ENCODE measurements around the gene KCNN2.
"Not testable (repeated sequence)": the region's sequence is repeated elsewhere in the genome, so short reads cannot be mapped to it uniquely, and the experiment has no call there.

Gene KCNN2

GRCh38 chr5:114419959-114420358 lies 58.1 kb downstream of the KCNN2 start:
- peak; percentile 57 for DNase-seq (ENCODE audit: low spot score)

DNA sequence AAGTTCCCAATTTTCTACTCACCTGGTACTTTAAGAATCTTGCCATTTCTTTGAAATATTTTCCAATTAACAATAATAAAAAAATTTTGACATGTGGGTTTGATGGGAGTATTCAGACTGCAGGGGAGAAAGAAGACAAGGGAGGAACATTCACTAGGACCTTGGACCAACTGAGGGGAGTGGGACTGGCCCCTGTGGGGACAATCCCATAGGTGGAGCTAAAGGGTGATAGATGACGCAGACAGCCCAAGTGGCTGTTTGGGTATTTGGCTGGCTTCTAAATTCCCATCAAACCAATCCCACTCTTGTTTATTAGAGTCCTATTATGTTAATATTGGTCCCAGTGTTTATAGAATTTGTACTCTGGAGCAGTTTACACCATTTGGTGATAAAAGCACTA lies 65.3 kb downstream of the KCNN2 start:
- no peak for DNase-seq (ENCODE audit: low spot score)

DNA sequence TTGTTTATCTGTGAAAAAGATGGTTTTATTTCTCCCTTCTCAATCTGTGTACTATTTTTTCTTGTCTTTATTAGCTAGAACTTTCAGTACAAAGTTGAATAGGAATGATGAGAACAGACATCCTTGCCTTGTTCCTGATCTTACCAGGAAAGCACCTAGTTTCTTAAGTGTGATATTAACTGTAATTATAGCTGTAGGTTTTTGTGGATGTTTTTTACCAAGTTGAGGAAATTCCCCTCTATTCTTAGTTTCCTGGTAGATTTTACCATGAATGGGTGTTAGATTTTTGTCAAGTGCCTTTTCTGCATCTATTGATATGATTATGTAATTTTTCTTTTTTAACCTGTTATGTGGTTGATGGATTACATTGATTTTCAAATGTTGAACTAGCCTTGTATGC lies 68.7 kb downstream of the KCNN2 start:
- no peak for DNase-seq (ENCODE audit: low spot score)

DNA sequence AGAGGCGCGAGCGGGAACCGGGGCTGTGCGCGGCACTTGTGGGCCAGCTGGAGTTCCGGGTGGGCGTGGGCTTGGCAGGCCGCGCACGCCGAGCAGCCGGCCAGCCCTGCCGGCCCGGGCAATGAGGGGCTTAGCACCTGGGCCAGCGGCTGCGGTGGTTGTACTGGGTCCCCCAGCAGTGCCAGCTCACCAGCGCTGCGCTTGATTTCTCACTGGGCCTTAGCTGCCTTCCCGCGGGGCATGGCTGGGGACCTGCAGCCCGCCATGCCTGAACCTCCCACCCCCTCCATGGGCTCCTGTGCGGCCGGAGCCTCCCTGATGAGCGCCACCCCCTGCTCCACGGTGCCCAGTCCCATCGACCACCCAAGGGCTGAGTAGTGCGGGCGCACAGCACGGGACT lies 70.8 kb downstream of the KCNN2 start:
- DNase-seq (ENCODE audit: low spot score), result not testable (repeated sequence)

- peak; percentile 79 for DNase-seq (ENCODE audit: low spot score)
These were observed 72.7 kb downstream of the KCNN2 start for GRCh38 chr5:114434396-114435219.

DNA sequence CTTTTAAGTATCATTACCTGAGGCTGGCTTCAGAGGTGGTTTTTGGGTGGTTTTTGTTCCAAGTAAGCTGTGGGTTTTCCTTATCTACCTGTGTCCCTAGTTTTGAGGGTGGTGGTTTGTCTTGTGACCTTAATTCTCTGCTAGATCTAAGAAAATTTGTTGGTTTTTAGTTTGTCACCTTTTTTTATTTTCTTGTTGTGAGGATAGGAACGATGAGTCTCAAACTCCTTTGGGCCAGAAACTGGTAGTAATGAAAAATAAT lies 73.3 kb downstream of the KCNN2 start:
- no peak for DNase-seq (ENCODE audit: low spot score)

DNA sequence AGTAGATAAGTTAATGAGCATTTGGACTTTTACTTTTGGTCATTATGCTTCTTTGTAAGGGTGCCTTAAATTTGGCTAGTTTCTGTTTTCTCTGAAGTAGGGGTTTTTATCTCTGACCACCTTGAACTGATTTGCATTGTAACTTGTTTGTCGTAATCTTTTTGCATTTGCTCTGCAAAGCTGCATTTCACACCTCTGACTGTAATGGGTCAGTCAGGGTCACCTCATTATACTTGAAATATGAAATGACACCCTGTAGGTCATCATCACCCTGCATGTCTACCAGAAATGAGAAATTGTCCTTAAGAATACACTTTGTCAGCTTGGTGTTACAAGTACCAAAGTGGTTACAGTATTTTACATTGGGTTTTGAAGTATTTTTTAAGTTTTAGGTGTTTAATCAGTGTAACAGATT lies 74.0 kb downstream of the KCNN2 start:
- no peak for DNase-seq (ENCODE audit: low spot score)

DNA sequence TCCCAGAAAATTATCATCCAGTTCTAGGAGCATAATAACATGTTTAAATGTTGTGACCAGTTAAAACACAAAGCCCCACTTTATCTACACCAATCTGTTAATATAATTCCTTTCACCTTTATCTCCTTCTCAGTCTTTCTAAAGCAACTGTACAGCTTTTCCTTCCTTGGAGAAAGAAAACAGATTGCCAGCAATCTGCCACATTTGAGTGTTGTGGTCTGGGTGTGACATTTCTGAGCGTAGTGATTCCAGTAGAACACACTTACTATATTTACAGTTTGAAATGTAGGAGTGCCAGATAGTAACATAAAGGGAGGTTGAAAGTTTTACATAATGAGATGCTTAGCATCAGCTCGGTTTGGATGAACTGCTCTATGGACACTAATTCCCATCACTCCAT lies 76.1 kb downstream of the KCNN2 start:
- DNase-seq (ENCODE audit: low spot score), result no peak

- DNase-seq (ENCODE audit: low spot score), result no peak
These were observed 76.6 kb downstream of the KCNN2 start for GRCh38 chr5:114438471-114438870.

DNA sequence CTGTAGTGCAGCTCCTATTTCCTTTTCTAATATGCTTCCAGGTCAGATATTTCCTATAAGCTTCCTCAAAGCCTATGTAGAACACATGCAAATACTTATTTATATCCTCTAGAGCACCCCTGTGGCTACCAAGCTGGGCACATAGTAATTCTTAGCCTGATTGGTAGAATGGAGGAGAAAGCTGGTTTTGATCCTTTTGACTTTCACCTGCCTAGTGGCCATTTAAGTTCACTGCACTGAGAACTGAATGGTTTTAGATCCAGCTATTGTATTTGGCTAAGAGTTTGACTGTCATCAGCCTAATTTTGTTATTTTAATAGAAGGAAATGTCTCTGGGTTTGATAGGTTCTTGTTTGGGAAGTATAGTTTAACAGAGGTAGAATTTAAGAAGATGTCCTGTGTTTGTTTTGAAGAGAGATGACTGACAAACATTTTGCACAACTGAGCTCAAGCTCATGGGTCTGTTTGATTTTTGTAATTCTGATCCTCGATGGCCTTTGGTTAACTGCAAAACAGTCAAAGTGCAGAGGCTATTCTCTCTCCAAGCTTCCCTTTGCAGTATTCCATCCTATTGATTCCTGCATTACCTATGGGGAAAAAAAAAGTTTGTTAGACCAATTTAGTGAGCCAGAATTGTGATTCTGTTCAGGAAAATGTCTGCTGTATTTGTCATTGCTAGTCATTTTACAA lies 85.4 kb downstream of the KCNN2 start:
- DNase-seq (ENCODE audit: low spot score), result peak; percentile 7

DNA sequence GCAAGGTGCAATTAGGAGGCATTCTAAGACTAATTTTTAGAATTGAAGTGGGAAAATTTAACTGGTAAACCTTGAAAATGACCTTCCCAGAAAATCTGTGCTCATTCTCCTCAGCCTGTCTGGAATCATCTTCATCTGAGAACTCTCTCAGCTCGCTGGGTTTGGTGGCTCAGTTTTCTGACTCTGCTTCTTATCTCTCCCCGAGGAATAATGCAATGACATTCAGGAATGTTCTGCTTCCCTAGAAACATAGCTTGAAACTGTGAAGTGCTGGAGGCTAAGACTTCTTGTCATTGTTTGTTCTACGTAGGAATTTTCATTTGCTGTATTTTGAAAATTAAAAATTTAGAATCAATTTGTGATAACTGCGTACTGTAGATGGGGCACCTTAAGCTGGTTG lies 86.6 kb downstream of the KCNN2 start:
- no peak for DNase-seq (ENCODE audit: low spot score)

DNA sequence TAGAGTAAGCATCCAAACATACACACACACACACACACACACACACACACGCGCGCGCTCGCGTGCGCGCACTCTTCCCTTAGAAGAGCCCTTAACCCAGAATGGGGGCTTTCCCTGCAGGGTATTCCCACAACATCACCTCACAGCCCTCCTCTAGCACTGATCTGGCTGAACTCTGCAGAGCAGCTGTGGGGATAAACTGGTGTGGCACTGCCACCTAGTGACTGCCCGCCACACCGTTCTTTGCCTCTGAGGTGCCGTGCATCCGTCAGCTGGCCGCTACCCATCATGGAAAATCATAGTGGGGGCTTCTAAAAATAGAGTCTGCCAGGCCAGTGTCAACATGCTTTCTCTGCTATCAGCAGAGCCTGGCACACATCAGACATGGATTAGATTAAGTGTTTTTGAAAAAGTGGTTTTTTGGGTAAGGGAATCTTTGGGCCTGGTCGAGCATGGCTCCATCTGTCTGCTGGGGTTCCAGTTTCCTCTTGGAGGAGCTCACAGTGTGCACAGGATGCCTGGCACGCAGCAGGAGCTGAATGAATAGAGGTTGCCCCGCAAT lies 88.1 kb downstream of the KCNN2 start:
- DNase-seq (ENCODE audit: low spot score), result peak; percentile 51

DNA sequence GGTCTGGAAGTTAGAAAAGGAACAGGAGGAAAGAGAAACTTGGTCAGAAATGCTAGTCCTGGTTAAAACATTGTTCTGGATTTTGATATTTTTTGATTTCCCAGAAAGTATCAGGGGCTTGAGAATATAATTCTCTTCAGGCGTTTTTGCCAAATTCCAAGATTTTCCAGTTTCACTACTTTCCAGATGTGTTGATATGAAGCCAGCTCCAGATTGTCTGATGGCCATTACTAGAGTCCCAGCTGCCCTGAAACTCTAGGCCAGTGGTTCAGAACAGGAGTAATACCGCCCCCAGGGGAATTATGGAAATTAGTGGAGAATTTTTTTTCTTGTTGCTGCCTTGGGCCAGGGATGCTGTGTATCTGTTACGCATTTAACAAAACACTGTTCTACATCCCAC lies 88.6 kb downstream of the KCNN2 start:
- DNase-seq (ENCODE audit: low spot score), result peak; percentile 16

DNA sequence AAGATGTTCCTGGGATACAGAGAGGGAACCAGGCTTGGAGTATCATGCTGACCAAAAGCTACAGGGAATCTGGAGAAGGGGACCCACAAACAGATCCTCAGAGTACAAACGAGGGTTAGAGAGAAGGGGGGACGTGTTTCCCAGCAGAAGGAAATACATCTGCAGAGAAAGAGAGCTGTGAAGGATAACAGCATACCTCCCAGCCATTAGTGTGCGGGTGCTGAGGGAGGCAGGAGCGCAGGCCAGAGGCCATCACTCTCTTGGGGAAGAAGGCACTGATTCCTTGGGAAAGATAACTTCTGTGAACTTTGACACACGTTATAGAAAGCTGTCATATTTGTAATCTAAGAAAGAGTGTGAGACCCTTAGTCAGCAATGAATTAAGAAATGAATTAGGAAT lies 96.9 kb downstream of the KCNN2 start:
- no peak for DNase-seq (ENCODE audit: low spot score)

DNA sequence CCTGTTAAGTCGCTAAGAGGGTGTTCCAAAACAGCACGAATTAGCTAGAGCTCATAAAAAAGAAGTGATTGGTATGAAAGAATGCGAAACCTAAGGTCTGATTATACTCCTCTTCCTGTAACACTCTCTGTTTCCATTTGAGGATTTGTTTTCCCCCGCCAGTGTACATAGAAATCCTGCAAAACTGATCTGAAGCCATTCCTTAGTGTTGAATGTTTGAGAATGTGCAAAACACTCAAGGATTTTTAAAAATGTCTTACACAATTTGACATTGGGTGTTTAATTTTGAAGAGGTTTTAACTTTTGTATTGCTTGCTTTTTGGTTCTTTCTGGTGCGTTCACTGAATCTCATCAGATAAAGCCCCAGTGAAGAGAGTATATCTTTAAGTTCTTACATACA lies 105.3 kb downstream of the KCNN2 start:
- no peak for DNase-seq (ENCODE audit: low spot score)

GRCh38 chr5:114467729-114468128 lies 105.9 kb downstream of the KCNN2 start:
- DNase-seq (ENCODE audit: low spot score), result no peak

DNA sequence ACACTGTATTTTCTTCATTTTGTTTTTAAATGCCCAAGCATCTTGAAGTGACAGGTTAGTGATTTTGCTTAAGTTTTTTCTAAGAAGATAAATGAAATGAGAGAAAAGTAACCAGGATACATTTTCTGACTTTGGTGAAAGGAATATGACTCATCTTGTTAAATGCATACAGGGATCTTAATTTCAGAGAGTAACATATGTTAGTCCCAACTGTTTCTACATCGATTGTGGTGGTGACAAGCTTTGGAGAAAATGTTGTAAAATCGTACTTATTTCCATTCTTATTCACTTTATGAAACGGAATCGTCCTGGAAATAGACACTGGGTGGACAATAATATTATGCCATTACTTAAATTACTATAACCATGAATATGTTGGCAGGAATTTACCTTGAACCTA lies 107.5 kb downstream of the KCNN2 start:
- DNase-seq (ENCODE audit: low spot score), result no peak

DNA sequence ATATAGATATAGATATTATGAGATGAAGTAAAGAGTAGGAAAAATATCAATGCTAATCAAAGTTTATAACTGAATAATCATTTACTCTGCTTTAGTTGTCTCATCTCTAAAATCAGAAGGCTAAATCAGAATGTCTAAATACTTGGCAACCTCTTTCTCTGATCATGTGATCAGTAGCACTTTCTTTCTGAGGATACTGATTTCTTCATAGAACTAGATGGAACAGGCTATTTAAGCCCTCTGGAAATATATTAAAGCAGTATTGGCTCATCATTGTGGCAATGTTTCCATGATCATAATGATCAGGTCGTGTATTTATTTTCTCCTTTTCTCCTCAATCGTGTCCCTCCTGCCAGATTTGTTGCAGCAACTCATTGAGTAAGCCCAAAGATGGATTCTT lies 109.7 kb downstream of the KCNN2 start:
- no peak for DNase-seq (ENCODE audit: low spot score)

DNA sequence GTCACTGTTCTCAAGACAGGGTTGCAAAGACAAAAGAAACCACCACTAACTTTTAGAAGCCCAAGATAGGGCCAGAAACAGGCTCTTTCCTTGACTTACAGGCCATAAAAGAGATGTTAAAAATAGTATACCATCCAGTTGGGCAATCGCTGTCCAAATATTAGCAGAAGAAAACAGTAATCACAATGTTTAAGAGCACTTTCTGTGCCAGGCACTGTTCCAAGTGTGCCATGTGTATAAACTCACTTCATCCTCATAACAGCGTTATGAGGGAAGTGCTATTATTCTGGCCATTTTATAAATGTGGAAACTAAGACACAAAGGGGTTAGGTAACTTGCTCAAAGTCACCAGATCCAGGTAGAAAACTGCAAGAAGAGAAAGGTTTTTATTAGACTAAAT lies 111.7 kb downstream of the KCNN2 start:
- no peak for DNase-seq (ENCODE audit: low spot score)

DNA sequence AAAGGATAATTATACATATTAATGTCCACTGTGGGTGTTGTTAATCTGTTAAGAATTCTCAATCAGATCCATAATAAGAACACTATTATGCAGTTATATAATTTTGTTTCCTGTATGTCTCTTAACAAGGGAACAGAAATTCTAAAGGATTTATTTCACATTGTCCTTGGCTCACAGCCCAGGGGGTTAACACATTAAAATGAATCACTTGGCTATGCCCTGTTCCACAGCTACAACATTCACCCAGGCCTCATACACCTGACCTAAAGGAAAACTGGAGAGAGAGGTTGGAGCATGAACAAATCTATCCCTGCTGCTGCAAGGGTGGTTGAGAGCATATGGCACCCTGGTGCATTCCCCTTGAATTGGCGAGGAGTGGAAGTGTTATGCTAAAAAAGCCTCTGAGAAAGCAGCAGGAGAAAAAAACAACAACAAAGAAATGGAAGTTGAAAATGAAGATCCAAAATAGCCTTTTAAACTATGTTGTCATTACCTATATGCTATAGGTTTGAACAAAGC lies 116.0 kb downstream of the KCNN2 start:
- DNase-seq (ENCODE audit: low spot score), result no peak

DNA sequence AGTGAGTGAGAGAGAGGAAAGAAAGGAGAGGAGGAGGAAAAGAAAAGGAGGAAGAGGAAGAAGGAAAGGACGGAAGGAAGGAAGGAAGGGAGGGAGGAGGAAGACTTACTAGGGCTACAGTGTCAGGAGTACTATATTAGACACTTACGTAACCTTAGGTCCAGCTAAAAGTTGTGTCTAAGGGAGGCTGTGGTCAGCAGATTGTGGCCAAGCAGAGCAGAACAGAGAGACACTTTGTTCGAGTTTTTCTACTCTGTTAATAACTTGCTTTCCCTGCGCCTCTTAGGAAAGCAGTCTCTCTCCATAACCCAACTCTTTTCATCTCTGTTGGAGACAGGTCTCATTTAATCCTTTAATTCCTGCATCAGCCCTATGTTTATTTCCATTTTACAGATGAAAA lies 138.9 kb downstream of the KCNN2 start:
- DNase-seq (ENCODE audit: low spot score), result peak; percentile 24

GRCh38 chr5:114504560-114504959 lies 142.7 kb downstream of the KCNN2 start:
- no peak for DNase-seq (ENCODE audit: low spot score)

DNA sequence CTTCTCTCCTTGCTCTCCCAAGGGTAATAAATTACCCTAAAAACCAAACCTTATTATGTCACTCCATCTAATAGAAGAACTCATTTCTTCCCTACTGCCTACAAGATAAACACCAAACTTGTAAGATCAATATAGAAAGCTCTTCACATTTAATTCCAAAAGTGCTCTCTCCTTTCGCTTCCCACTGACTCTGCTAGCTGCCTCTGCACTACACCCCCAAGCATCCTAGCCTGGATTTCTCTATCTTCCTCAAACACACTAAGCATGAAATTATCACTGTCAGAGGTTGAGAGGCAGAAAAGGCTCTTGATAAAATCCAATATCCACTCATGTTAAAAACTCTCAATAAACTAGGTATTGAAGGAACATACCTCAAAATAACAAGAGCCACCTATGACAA lies 162.4 kb downstream of the KCNN2 start:
- DNase-seq (ENCODE audit: low spot score), result no peak

All from COLO829 (cell line).